H1 (cell line): ENCODE measurements around the gene OLFML2A. TPM values are rescaled to one million over a fixed set of nuclear protein-coding genes. Genes with fewer than 3 reads are reported as not detected.

Experiments
- ASH2L ChIP-seq: fragments of 200-600, 300-600 bp; sonication (generic); IDR thresholded peaks from one replicate; pipeline ENCODE4 v1.7.1; 2017; ENCODE audit warnings: low read length
- CBX5 ChIP-seq: fragments of 300-800, 300-1000 bp; sonication (generic); IDR thresholded peaks from 2 replicates; pipeline ENCODE4 v1.7.1; 2016; ENCODE audit warnings: antibody characterized with exemption, low read length, low read depth
- CBX8 ChIP-seq: fragments of 300-800, 300-1000 bp; sonication (generic); IDR thresholded peaks from 2 replicates; pipeline ENCODE4 v1.7.1; 2016; ENCODE audit warnings: low read depth, low read length, borderline replicate concordance
- CHD2 ChIP-seq: IDR thresholded peaks from 2 replicates; pipeline ENCODE4 v1.6.1; 2012; ENCODE audit warnings: low read length, improper control_type of control experiment
- CHD7 ChIP-seq: fragments of 300-600 bp; sonication (generic); IDR thresholded peaks from 2 replicates; pipeline ENCODE4 v1.7.1; 2012; ENCODE audit warnings: low read length, moderate library complexity, mild to moderate bottlenecking, inconsistent platforms; ENCODE audit not compliant: insufficient replicate concordance
- FOSL1 ChIP-seq: IDR thresholded peaks from 2 replicates; pipeline ENCODE4 v1.6.1; 2011; ENCODE audit warnings: mild to moderate bottlenecking, low read depth, low read length, moderate library complexity; ENCODE audit not compliant: insufficient read depth
- KDM1A ChIP-seq: fragments of 200-600, 300-600 bp; sonication (generic); IDR thresholded peaks from 2 replicates; pipeline ENCODE4 v1.7.1; 2016; ENCODE audit warnings: mild to moderate bottlenecking, low read length, borderline replicate concordance
- RFX5 ChIP-seq: IDR thresholded peaks from 2 replicates; pipeline ENCODE4 v1.6.1; 2011; ENCODE audit warnings: low read depth, low read length, improper control_type of control experiment, borderline replicate concordance
- SIN3A ChIP-seq, 2 experiments: IDR thresholded peaks in 1 of 2; conservative IDR thresholded peaks in 1 of 2; 2 replicates each; pipeline ENCODE4 v1.6.1; 2011 to 2012; ENCODE audit warnings: low read length in 2 of 2, improper control_type of control experiment in 1 of 2, low read depth in 1 of 2, mild to moderate bottlenecking in 1 of 2
- TCF12 ChIP-seq: IDR thresholded peaks from 2 replicates; pipeline ENCODE4 v1.6.1; 2011; ENCODE audit warnings: low read depth, mild to moderate bottlenecking, low read length
- polyA plus RNA-seq, 7 experiments: library from polyadenylated mRNA; depleted of rRNA in 3 of 7; stranded (reverse) in 5 of 7; unstranded in 2 of 7; fragments of >200 nt in 5 of 7; fragments of 200-250 nt in 2 of 7; gene quantifications; 1 replicate in 5 of 7; 2 replicates in 1 of 7; 4 replicates in 1 of 7; pipeline versions ENCODE4 v1.2.1 to v1.2.3, GENCODE V29; 2011 to 2013; ENCODE audit warnings: missing spikeins in 2 of 7, mixed read lengths in 2 of 7
- total RNA-seq: library from RNA; stranded (reverse); fragmentation: NEBNext Ultra II Directional; extraction: Animal tissue kit (Norgen Biotek cat#: 25700); gene quantifications from 2 replicates; pipeline ENCODE4 v1.2.1, GENCODE V29; 2021

Gene OLFML2A
- total and polyA plus RNA-seq, 2 of the 8 experiments (the other 6 are each of a cell fraction or from before 2014, with no cell fraction given): 7.8 to 11.5 TPM

GRCh38 chr9:124779368-124780059 lies 2.6 kb downstream of the OLFML2A start (continued):
- TF ChIP-seq TCF12 (0 out of 2 replicates have a peak, but pooled peaks have one; percentile 15), FOSL1 (no peak), CHD7 (no peak), CBX8 (no peak), SIN3A (conservative IDR thresholded peaks at IDR 0.05 in 1 of 2, IDR thresholded peaks at IDR 0.05 in 1 of 2; ENCODE audit: low read depth in 1 of 2, low read length in 2 of 2) (0 out of 4 replicates have a peak, but pooled peaks of 1 of the 2 experiments have one; percentile 21), KDM1A (0 out of 2 replicates have a peak, but pooled peaks have one; percentile 8), ASH2L (no peak), RFX5 (no peak), CHD2 (no peak), CBX5 (no peak)
